AG04449 (cell line): ENCODE results near the gene PRDX3.

Experiments
- CTCF ChIA-PET: fragments of 350-600 bp; formaldehyde crosslinking; extraction: SDS; loops from one replicate; lab custom pipeline; 2021; ENCODE audit warnings: antibody characterized with exemption; lab: Yijun Ruan, JAX
- POLR2A ChIA-PET: fragments of 400-600, 350-600 bp; formaldehyde crosslinking; extraction: SDS; loops from one replicate; lab custom pipeline; 2020; ENCODE audit warnings: antibody characterized with exemption, inconsistent platforms; lab: Yijun Ruan, JAX
- DNase-seq: peaks from one replicate; pipeline ENCODE4 v3.0.0-alpha.2; 2010; ENCODE audit warnings: low read depth, low spot score
- H3K4me3 ChIP-seq: 2 replicates; pipeline ENCODE4 v1.5.1; 2011; ENCODE audit warnings: low read depth, mild to moderate bottlenecking, control low read depth, low read length
- CTCF ChIP-seq: IDR thresholded peaks from one replicate; pipeline ENCODE4 v1.5.1; 2011; ENCODE audit warnings: mild to moderate bottlenecking, moderate library complexity, low read length, control low read depth, inconsistent platforms; ENCODE audit not compliant: insufficient read depth; ENCODE audit errors: missing control alignments

Gene PRDX3

GRCh38 chr10:119203006-119203405 lies 24.4 kb upstream of the PRDX3 start:
- H3K4me3 ChIP-seq, result no peak overlapping the region
- CTCF ChIA-PET, result interaction anchor here (0.9 to 20.3 kb wide), 14 partner anchors 12 to 385 kb away, joined by 3 to 530 read pairs (median 4); partner anchors contain the start of gene RGS10
- DNase-seq, result no peak
- TF ChIP-seq CTCF, result no peak
- POLR2A ChIA-PET, result interaction anchor here (0.6 kb wide), 1 partner anchor 340 kb away, joined by 3 read pairs; the partner anchor contains the start of gene RGS10

GRCh38 chr10:119201233-119201632 lies 22.6 kb upstream of the PRDX3 start:
- POLR2A ChIA-PET, result no interaction called here
- no peak for DNase-seq
- TF ChIP-seq CTCF, result no peak
- no peak overlapping the region for H3K4me3 ChIP-seq
- CTCF ChIA-PET, result interaction anchor here (1.0 to 20.3 kb wide), 12 partner anchors 10 to 407 kb away, joined by 3 to 530 read pairs (median 20); partner anchors contain the start of gene RGS10

GRCh38 chr10:119199231-119199992 lies 20.8 kb upstream of the PRDX3 start:
- POLR2A ChIA-PET, result interaction anchor here (0.5 to 1.0 kb wide), 6 partner anchors 61 to 396 kb away, joined by 3 to 6 read pairs (median 3); partner anchors contain the start of gene RGS10
- H3K4me3 ChIP-seq, result no peak overlapping the region
- TF ChIP-seq CTCF, result peak; percentile 85
- CTCF ChIA-PET, result interaction anchor here (0.5 to 20.3 kb wide), 58 partner anchors 9 to 552 kb away, joined by 3 to 530 read pairs (median 4); partner anchors contain the start of genes GRK5, RGS10 and TIAL1
- peak; percentile 56 for DNase-seq

- no peak overlapping the region for H3K4me3 ChIP-seq
- peak; percentile 23 for TF ChIP-seq CTCF
- no peak for DNase-seq
- ChIA-PET CTCF (interaction anchor here (0.7 to 20.3 kb wide), 39 partner anchors 8 to 489 kb away, joined by 3 to 530 read pairs (median 5); partner anchors contain the start of genes BAG3, GRK5 and RGS10), POLR2A (interaction anchor here (0.5 to 0.9 kb wide), 2 partner anchors 88 to 246 kb away, joined by 3 read pairs; no protein-coding TSS in a partner anchor)
These were observed 19.8 kb upstream of the PRDX3 start for GRCh38 chr10:119198438-119198837.

- POLR2A ChIA-PET, result interaction anchor here (0.5 kb wide), 1 partner anchor 87 kb away, joined by 3 read pairs; no protein-coding TSS in a partner anchor
- no peak for DNase-seq
- CTCF ChIA-PET, result interaction anchor here (0.7 to 20.3 kb wide), 28 partner anchors 8 to 453 kb away, joined by 3 to 530 read pairs (median 5); partner anchors contain the start of genes BAG3, GRK5 and RGS10
- TF ChIP-seq CTCF, result no peak
- no peak overlapping the region for H3K4me3 ChIP-seq
These were observed 19.3 kb upstream of the PRDX3 start for GRCh38 chr10:119197921-119198320.

- no peak overlapping the region for H3K4me3 ChIP-seq
- CTCF ChIA-PET, result interaction anchor here (1.3 to 3.6 kb wide), 3 partner anchors 7 to 15 kb away, joined by 5 to 40 read pairs (median 12); no protein-coding TSS in a partner anchor
- POLR2A ChIA-PET, result no interaction called here
- DNase-seq, result no peak
- no peak for TF ChIP-seq CTCF
These were observed 13.3 kb upstream of the PRDX3 start for GRCh38 chr10:119191881-119192280.
